ENCODE measurements around the gene MED25.

DNA sequence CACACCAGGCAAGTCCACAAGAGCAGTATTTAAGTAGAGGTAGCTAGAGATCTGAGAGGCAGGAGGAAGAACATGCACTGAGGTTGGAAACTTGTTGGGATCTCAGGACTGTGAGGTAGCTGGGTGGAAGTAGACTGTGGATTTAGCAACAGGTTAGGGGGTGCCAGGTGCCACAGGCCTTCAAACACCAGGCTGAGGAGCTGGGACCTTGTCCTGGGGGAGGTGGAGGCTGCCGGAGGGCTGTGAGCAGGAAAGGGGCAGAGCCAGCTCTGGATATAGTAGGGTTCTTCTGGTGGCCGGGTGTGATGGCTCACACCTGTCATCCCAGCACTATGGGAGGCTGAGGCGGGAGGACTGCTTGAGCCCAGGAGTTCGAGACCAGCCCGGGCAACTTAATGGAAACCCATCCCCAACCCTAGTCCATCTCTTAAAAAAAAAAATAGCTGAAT, 8.1 kb upstream of the MED25 start:
- TF ChIP-seq POLR2A (IDR thresholded peaks at IDR 0.05; ENCODE audit: low read depth, low read length) (no peak), POLR2AphosphoS5 (IDR thresholded peaks at IDR 0.05; ENCODE audit: low read depth, low read length) (no peak), TAF1 (IDR thresholded peaks at IDR 0.05; ENCODE audit: low read depth, low read length) (no peak), SPI1 (IDR thresholded peaks at IDR 0.05; ENCODE audit: low read depth, low read length) (no peak), PAX5 (IDR thresholded peaks at IDR 0.05; ENCODE audit: insufficient read depth, low read length, severe bottlenecking) (no peak), POU2F2 (IDR thresholded peaks at IDR 0.05; ENCODE audit: low read depth, low read length) (no peak)
